Uterus (tissue), 2 donors: ENCODE data around the gene CYP51A1.
"Not testable (repeated sequence)": the region's sequence is repeated elsewhere in the genome, so short reads cannot be mapped to it uniquely, and the experiment has no call there.

Source experiments
- CTCF ChIP-seq, 4 experiments: fragments of 200-600 bp in 2 of 4; fragments of 450-650 bp in 2 of 4; sonication (generic) in 2 of 4; IDR thresholded peaks; one replicate each; pipeline ENCODE4 v1.5.1; 2016 to 2019; ENCODE audit warnings: antibody characterized with exemption in 4 of 4, mild to moderate bottlenecking in 2 of 4, moderate library complexity in 1 of 4
- POLR2A ChIP-seq, 2 donors: fragments of 450-650 bp; IDR thresholded peaks; one replicate each; pipeline ENCODE4 v1.6.1; 2016; ENCODE audit warnings: antibody characterized with exemption in 2 of 2, mild to moderate bottlenecking in 1 of 2, moderate library complexity in 1 of 2

GRCh38 chr7:92102862-92103261 is 31.4 kb downstream of the CYP51A1 start:
- not testable (repeated sequence) for TF ChIP-seq CTCF, POLR2A (IDR thresholded peaks at IDR 0.05)
